Activated CD4-positive, alpha-beta T cell treated with anti-CD3 and anti-CD28 coated beads, Interleukin-2, amount 50 U/mL, for 16 hours (primary cell): ENCODE results near the gene HS2ST1.
A peak's percentile ranks its signal among the peaks of the same experiment; 100 is the strongest.

ENCODE experiments used
- DNase-seq: peaks from one replicate; pipeline ENCODE4 v3.0.0-alpha.2; 2020

The HS2ST1 gene

DNA sequence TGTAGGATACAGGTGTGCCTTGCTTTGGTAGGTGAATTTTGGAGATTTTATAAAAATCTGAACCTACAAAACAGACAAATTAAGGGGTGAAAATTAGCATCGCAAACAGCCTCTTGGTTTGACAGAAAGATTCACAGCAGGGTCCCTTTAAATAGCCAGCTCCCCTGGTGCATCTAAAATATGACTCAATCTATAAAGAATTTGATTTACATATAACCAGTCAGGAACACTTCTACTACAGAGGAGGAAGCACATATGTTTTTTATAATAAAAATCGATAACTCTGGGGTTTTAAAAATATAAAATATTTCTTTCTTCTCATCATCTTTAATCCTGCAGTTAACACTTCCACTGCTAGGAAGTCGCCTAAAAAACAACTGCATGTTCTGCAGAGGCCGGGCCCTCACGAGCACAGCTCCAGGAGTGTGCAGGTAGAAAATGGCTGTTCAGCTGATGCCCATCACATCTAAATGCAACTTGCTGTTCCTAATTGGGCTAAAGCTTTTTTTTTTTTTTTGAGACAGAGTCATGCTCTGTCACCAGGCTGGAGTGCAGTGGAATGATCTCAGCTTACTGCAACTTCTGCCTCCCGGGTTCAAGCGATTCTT, 203.4 kb downstream of the HS2ST1 start:
- no peak for DNase-seq

DNA sequence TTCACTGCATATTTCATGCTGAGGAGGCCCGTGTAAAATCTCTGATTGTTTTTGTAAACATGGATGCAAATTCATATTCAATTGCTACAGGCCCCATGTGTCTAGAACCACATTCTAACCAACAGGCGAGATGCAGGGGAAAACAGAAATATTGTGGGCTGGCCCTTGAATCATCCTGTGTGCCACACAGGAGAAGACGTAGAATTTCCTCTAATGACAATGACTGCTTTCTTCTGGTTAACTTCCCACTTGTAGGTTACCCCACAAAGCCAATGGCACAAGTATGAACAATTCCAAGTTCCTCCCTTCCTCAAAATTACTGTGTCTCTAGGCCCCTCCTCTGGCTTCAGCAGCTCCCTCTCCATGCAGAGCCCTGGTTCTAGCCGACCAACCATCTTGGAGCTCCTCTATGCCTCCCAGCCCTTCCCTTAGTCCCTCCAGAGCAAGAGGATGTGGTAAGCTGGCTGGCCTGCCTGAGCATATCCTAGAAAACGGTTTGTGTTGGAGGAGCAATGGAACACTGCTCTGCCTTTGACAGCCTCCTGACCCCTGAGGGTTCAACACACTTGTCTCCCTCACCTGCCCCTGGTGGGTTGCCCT, 205.2 kb downstream of the HS2ST1 start:
- DNase-seq, result no peak

DNA sequence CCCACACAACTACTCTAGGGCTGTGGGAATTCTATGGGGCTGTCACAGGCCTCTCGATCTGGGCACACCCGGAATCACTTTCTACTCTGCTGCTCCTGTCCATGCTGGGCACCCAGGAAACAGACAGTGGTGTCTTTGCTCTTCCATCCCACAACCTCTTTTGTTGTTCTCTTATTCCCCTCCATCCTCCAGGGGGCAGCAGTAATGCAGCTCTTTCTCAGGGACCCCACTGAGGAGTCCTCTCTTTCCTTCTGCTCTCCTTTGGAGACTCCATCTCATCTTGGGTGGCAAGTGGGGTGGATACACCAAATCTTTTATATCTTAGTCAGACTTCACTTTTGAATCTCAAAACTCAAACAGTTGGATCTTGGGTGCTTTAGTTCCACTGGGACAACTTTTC, 206.3 kb downstream of the HS2ST1 start:
- DNase-seq, result no peak

DNA sequence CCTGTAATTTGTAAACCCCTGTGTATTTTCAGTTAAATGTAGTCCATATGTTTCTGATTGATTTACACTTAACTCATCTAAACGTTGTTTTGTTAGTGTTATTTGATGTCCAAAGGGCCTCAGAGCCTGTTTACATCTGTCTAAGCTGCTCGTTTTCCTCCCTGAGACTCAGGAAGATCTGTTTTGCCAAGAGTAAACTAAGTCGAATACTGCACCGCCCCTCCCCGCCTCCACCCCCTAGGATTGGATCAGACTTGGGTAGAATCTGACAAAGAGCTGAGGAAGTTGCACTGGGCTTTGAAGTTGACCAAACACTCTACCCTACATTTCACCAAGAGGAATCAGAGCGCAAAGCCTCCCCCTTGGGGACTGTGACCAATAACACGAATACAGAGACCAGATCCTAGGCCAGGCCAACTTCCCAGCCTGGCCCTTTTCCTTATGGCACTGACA, 207.3 kb downstream of the HS2ST1 start:
- DNase-seq, result no peak

DNA sequence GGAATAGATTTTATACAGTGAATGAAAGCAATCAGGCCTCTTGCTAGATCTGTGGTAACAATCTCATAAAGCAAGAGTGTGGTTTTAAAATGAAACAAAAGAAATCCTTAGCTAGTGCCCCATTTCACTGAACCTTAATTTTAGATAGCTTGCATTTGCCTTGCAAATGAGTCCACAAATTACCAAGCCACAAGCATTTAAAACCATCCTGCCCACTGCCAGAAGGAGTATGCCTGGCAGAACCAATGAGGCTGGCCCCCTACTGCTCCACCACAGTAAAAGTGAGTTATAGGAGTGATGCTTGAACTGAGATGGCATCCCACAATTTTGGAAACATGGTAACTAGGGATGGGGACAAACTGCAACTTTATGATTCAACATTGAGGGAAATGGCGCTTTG, 207.8 kb downstream of the HS2ST1 start:
- DNase-seq, result no peak

DNA sequence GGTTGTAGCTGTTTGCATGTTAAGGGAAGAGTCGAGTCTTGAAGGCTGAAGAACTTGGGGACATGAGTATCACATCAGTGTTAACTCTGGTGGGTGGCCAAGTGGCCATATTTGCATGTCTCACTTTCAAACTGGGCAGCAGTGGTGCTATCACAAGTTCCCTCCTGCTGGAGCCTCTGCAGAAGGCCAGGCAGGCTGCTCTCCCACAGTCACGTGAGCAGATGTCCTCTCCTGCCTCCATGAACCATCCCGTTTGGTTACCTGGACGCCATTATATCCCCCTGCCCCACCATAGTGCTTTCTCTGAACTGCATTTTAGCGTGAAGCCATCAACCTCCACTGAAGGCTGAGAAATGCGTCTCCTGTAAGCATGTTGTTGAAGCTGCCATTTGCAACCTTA, 209.2 kb downstream of the HS2ST1 start:
- no peak for DNase-seq

DNA sequence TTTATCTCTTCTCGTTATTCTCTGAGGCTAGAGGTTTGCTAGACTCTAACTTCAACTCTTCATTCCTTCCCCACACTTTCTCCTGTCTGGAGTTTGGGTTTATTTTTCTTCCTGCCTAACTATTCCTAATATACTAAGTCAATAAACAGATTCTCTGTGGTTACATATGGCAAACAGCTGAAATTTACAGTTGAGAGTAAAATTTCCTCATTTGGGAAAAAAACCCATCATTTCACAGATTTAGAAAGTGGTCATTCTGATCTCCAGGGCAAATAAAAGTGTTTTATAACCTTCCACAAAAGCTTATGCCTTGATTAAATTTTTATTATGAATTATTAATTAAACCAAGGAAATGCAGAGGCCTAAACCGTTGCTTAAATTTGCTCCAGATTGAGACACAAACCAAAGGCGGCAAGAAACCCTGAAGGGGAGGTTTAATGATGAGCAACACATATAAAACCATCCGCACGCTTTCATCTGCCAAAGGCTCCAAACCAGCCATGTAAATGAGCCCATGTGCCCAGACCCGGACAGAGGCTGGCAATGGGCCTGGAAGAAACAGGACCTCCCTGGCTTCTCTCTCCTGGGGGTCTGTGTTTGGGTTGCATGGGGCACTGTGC, 212.6 kb downstream of the HS2ST1 start:
- no peak for DNase-seq

DNA sequence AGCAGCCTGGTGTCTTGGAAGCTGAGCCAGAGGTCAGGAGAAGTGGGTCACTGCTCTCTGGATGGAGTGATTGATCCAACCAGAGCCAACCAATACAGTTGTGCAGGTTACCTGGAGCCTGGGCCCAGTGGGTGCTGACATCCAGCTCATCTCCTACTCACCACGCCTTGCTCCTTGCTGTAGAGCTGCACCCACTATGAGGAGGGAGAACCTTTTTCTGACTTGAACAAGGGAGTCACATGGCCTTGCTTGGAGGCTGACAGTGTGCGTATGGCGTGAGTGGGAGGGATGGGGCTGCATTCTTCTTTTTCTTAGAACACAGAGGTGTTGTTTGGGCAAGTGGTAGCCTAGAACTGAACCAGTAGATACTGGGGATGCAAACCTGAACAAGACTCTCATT, 213.1 kb downstream of the HS2ST1 start:
- no peak for DNase-seq

DNA sequence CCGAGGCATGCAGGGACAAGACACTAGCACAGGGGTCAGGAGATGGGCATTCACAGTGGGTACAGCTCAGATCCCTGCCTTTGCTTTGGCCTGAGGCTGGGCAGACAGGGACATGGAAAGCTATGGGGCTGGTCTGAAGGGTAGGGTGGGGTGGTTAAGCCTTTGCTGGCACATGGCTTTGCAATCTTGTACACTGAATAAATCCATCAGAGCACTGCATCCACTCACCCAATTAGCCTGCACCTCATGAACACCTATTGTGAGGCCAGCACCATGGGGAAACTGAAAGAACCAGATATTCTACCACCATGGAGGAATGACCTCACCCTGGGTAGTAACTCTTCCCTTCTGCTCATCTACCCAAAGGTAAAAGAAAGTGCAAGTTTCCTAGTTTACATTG, 214.6 kb downstream of the HS2ST1 start:
- DNase-seq, result no peak

DNA sequence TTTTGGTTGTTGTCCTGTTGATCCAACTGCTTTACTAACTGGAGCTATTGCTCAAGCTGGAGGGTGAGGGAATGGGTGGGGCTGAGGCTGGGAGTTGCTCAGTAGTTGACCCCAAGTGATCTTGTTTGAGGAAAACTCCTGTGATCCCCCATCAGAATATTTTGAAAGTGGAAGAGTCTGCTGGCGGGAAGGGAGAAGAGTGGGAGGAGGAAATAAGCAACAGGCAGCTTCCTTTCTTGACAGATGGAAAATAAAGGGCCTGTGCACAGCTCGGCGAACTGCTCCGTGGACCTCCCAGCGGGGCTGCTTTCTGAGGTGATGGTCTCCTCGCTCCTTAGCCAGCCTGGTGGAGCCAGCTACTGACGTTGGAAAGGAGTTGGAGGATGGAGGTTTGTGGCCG, 215.2 kb downstream of the HS2ST1 start:
- no peak for DNase-seq

DNA sequence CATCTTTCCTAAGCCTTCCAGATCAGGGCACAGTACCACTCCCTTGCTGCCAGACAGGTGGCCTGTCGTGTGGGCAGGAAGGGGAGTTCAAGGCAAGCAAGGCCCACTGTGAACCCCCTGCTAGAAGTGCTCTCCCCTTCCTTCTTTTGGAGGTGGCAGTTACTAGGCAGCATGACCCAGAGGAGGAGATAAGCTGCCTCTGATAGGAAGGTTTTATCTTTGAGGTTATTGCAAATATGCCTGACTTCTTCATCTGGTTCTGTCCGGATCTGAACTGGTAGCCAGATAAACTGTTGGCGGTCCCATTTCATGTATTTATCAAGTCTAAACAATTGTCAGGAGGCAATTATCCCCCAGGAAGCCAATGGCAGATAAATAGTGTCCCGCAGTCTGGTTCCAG, 216.0 kb downstream of the HS2ST1 start:
- no peak for DNase-seq

DNA sequence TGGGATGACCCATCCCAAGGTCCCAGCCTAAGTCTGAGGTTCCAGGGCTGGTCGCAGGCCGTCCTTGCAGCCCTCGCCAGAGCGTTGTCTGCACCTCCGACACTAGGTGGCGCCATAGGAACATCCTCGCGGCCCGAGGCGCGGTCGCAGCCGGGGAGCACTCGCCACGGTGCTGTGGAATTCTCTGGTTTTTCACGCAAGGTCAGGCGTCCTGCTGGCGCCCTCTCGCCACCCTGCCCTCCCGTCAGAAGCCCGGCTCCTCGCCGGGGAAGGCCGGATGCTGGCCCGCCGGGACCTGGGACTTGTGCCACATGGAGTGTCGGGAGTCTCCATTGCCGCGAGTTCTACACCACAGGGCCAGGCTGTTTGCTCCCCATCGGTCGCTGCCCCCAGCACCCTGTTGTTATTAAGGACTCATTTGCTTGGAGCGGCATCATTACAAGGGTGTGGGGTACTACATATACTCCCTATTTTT, 217.4 kb downstream of the HS2ST1 start:
- DNase-seq, result peak; percentile 72

DNA sequence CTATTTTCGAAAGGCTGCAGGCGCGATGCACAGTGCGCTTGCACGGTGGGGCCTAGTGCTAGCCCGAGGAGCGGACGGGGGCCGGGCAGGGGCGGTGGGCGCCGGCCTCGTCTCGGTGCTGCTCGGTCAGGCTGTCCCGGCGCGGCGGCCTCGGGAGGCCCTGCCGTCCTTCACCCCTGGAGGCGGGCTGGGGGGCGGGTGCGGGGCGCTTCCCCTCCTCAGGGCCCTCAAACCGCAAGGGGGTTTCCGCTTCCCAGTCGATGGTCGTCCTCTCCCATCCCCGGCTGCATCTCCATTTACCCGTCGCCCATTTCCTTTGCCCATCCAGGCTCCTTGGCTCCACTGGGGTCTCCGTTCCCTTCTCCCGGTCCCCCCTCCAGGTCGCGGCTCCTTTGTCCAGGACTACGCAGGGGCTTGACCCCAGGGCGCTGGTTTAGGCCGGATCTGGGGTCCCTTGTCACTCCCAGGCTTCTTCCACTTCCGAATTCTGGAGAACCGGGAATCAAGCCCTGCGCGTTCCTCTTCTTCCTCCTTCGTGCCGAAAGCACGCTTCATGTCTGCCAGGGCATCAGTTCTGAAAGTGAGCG, 217.9 kb downstream of the HS2ST1 start:
- no peak for DNase-seq

DNA sequence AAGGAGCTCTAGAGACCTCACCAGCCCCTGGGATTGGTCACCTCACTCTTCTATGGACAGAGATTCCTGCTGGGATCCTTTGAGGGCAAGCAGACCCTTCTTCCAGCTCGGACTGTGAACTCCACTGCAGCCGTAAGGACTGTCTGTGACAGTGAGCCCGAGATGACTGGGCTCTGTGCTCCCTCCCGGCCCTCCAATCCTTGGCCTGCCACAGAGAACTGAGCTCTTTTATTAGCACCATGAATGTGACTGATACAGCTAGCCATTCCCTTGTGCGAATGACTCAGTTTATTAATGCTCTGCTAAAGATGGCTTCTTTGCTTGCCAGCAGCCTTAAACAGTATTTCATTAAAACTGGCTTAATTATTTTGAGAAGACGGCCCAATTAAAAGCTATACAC, 219.6 kb downstream of the HS2ST1 start:
- DNase-seq, result no peak

DNA sequence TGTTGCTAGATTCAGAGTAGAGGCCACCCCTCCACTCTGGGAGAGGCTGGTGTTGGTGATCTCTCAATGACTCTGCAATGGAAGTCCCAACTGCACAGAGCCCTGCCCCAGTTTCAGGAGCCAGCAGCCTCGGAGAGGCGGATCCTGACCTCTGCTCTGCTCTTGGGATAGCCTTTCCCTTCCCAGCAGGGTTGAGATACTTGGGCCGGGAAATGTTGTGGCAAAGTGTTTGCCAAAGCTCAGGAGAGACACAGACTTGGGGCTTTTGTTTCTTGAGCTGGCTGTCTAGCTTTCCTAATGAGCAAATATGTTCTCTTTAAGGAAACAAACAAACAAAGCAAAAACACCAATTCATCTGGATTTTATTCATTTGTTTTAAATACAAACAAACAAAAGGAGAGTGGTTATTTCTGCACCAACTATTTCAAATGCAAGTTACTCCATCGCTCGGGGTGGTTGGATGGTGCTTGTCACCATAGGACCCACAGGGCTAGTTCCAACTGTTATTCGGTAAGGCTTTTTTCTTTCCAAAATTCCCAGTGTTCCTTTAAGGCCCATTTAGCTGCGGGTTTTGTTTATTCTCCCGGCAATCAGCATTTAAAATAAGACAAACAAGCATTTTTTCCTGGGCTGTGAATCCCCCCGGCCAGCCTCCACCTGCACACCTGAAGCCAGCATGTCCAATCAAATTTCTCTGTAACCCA, 220.3 kb downstream of the HS2ST1 start:
- no peak for DNase-seq

DNA sequence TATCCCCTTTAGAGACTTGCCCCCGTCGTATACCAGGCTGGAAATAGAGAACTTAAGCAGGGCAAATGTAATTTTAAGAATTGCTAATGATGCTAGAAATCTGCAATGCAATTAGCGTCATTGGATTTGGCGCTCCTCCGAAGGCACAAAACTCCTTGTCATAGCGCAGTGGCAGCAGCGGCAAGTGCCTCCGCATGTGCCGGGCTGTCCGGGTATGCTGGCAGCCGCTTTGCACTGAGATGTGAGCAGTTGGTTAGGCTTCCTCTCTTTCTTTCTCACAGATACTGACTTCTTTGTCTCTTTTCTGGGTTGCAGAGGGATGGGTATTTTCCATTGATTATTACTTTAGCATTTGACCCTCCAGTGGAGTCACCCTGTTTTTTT, 220.9 kb downstream of the HS2ST1 start:
- DNase-seq, result no peak

DNA sequence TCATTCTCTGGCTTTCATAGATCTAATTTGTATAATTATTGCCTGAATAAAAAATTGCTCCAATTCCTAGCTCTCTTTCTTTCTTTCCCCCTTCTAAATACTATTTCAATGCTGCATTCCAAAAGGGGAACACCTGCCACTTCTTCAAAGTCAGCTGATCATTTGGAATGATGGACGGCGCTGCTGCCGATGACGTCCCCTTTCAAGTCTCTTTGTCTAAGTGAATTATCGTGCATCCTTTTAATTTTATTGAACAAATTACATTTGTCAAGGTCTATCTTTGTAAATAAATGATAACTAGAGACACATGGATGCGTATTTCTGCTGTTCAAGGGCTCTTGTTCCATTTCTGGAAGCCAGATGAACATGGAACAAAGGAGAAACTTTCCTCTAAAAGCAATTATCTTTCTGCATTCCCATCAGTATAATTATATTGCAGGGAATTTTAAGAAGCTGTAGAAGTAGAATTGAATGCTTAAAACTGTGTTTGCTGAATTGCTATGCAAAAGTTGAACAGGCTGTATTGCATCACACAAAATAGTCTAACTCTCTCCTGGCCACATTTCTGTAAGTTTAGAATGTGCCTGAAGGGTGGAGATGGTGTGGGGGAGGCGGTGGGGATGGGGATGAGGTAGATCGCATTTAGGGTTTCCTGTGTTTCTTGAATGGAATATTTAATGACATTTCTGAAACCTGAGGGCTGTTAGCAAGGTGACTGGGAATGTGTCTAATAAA, 222.3 kb downstream of the HS2ST1 start:
- no peak for DNase-seq

DNA sequence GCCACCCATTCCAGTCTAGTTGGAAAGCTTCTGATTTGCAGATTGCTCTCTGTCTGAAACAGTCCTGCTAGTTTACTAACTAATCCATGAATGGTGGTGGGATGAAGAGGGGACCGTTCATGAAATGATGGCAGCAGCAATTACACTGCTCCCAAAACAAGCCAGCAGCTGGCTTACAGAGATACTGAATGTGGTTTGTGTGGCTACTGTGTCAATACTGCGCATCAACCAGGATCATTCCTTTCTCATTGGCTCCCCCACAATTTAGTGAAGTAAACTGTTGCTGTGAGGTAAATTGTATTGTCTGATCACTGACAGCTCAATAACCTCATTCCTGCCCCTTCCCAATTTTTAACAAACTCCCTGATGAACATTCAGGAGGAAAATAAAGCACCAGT, 222.9 kb downstream of the HS2ST1 start:
- no peak for DNase-seq

DNA sequence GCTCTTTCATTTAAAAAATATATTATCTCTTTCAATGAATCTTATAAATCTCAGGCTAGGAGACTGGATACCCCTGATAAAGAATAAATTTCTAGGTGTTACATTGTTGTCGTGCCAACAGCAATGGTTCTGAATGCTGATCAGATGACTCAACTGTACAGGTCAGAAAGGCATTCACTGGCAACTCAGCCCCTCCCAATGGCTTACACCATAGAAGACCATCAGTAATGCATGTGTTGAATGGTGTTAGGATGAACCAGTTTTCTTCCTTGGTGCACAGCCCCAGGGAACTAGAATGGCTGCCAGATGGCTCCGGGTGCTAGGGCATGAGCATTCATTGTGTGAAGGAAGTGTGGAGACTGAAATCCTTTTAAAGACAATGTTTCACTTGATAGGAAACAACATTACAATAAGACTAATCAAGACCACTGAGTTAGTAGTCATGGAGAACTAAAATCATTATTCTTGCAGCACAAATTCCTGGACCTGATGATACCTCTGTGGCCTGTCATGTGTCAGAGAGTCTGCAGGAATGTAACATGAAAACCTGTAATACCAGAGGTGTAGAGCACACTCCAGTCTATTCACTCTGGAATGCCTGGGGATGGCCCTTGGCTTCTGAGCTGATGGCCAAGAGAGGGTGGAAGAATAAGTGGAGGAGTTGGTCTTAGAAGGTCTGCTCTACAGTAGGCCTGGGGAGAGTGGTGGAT, 226.6 kb downstream of the HS2ST1 start:
- no peak for DNase-seq

DNA sequence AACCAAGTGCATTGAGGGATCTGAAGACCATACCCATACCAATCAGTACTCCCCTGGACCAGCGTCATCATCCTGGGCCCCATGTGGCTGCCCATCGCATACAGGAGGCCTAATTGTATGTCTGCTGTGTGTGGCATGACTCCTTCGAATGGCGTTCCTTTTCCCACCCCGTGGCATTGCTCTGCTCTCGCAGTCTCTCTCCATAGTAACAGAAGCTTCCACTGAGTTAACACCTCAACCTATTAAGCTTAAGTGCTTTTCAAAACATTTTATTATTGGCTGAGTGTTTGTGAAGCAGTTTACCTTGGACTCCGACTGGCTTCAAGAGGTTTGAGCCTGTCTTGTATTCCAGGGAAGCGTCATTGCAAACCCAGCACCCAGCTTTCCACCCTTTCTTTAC, 227.1 kb downstream of the HS2ST1 start:
- DNase-seq, result no peak

DNA sequence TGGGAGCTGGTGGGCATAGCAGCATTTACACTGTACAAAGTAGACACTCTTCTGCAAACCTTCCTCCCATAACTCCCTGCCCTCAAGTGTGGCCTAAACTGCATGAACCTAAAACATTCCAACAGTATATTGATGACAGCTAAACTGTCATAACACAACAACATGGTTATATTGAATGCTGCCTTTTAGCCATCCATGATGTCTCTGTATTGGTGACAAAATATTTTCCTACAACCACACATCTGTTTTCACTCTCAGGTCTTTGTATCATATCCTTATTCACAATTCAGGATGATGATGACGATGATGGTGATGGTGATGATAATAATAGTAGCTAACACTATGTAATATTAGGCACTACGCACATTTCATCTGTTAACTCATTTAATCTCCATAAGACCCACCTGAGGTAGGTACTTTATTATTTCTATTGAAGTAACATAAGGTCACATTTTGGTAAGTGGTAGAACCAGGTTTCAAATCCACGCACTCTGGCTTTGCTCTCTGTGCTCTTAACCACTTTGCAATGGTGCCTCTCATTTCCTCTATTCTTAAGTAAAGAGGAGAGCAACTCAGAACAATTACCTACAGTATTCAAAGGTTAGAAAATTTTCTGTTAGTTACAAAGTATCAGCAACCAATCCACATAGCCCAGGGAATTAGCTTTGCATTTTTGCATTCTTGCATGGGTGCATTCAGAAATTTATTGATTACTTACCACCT, 229.1 kb downstream of the HS2ST1 start:
- DNase-seq, result no peak
